ENCODE measurements around the gene LRCH4. TPM values are rescaled to one million over a fixed set of nuclear protein-coding genes. Genes with fewer than 3 reads are reported as not detected.

Gene LRCH4
- 48.3 TPM for polyA plus RNA-seq (2012; ENCODE audit: insufficient read depth, insufficient read length)

GRCh38 chr7:100585511-100586265, at the start of gene LRCH4:
LRCH4 (minus strand) TSS chr7:100586129; CDS start chr7:100586100, 29 bp downstream.
- DNase-seq (ENCODE audit: low read depth, low spot score) = no peak
- peak within 1 kb of the TSS; percentile 85 for H3K4me3 ChIP-seq (ENCODE audit: low read length)

GRCh38 chr7:100632951-100633717, 47.2 kb upstream of the LRCH4 start:
- peak overlapping the region; percentile 37 for H3K4me3 ChIP-seq (ENCODE audit: low read length)
- DNase-seq (ENCODE audit: low read depth, low spot score) = no peak

GRCh38 chr7:100630066-100630465, 44.1 kb upstream of the LRCH4 start:
- DNase-seq (ENCODE audit: low read depth, low spot score) = no peak
- no peak overlapping the region for H3K4me3 ChIP-seq (ENCODE audit: low read length)

- DNase-seq (ENCODE audit: low read depth, low spot score) = no peak
- H3K4me3 ChIP-seq (ENCODE audit: low read length) = no peak overlapping the region
Measured at GRCh38 chr7:100629117-100629716, 43.3 kb upstream of the LRCH4 start.

- no peak for DNase-seq (ENCODE audit: low read depth, low spot score)
- H3K4me3 ChIP-seq (ENCODE audit: low read length) = peak overlapping the region; percentile 57
Measured at GRCh38 chr7:100627238-100627549, 41.3 kb upstream of the LRCH4 start.

GRCh38 chr7:100626530-100627237, 40.8 kb upstream of the LRCH4 start:
- H3K4me3 ChIP-seq (ENCODE audit: low read length) = peak overlapping the region; percentile 57
- peak; percentile 88 for DNase-seq (ENCODE audit: low read depth, low spot score)

GRCh38 chr7:100626055-100626454, 40.1 kb upstream of the LRCH4 start:
- peak overlapping the region; percentile 57 for H3K4me3 ChIP-seq (ENCODE audit: low read length)
- no peak for DNase-seq (ENCODE audit: low read depth, low spot score)

- no peak for DNase-seq (ENCODE audit: low read depth, low spot score)
- H3K4me3 ChIP-seq (ENCODE audit: low read length) = no peak overlapping the region
Measured at GRCh38 chr7:100623951-100624824, 38.3 kb upstream of the LRCH4 start.

- no peak for DNase-seq (ENCODE audit: low read depth, low spot score)
- no peak overlapping the region for H3K4me3 ChIP-seq (ENCODE audit: low read length)
Measured at GRCh38 chr7:100621554-100621953, 35.6 kb upstream of the LRCH4 start.

- no peak for DNase-seq (ENCODE audit: low read depth, low spot score)
- H3K4me3 ChIP-seq (ENCODE audit: low read length) = no peak overlapping the region
Measured at GRCh38 chr7:100620804-100621203, 34.9 kb upstream of the LRCH4 start.

- no peak overlapping the region for H3K4me3 ChIP-seq (ENCODE audit: low read length)
- DNase-seq (ENCODE audit: low read depth, low spot score) = no peak
Measured at GRCh38 chr7:100620239-100620638, 34.3 kb upstream of the LRCH4 start.

- no peak for DNase-seq (ENCODE audit: low read depth, low spot score)
- no peak overlapping the region for H3K4me3 ChIP-seq (ENCODE audit: low read length)
Measured at GRCh38 chr7:100614308-100614861, 28.5 kb upstream of the LRCH4 start.

- no peak overlapping the region; the same call in 1 of the 2 replicates for H3K4me3 ChIP-seq (ENCODE audit: low read length)
- peak; percentile 45 for DNase-seq (ENCODE audit: low read depth, low spot score)
Measured at GRCh38 chr7:100613412-100614175, 27.7 kb upstream of the LRCH4 start.

GRCh38 chr7:100612730-100613390, 26.9 kb upstream of the LRCH4 start:
- H3K4me3 ChIP-seq (ENCODE audit: low read length) = peak overlapping the region; percentile 67
- DNase-seq (ENCODE audit: low read depth, low spot score) = no peak

GRCh38 chr7:100611983-100612729, 26.2 kb upstream of the LRCH4 start, which contains the start of gene MOSPD3:
MOSPD3 (plus strand) TSS chr7:100612540; CDS start chr7:100612792, 252 bp downstream.
- DNase-seq (ENCODE audit: low read depth, low spot score) = peak; percentile 100
- peak within 1 kb of the TSS; percentile 67 for H3K4me3 ChIP-seq (ENCODE audit: low read length)

GRCh38 chr7:100609958-100610357, 24.0 kb upstream of the LRCH4 start:
- DNase-seq (ENCODE audit: low read depth, low spot score) = no peak
- no peak overlapping the region for H3K4me3 ChIP-seq (ENCODE audit: low read length)

Measured in Jurkat, Clone E6-1 (cell line).